Thymus (tissue), 11 donors: ENCODE results near the gene RSBN1. TPM values are rescaled to one million over a fixed set of nuclear protein-coding genes. Genes with fewer than 3 reads are reported as not detected.

Source experiments
- DNase-seq, 9 donors: peaks; one replicate each; pipeline ENCODE4 v3.0.0-alpha.2; 2013; ENCODE audit warnings: low spot score in 9 of 9, low read depth in 6 of 9, missing footprints in 1 of 9
- H3K27ac ChIP-seq, 2 donors: one replicate each; pipeline ENCODE4 v1.5.1; 2013; ENCODE audit warnings: control low read depth in 1 of 2, low read depth in 1 of 2, low read length in 1 of 2, mild to moderate bottlenecking in 1 of 2, moderate library complexity in 1 of 2
- H3K27me3 ChIP-seq, 2 donors: one replicate each; pipeline ENCODE4 v1.5.1; 2013; ENCODE audit warnings: low read length in 1 of 2; ENCODE audit not compliant: control insufficient read depth in 2 of 2, insufficient read depth in 1 of 2
- H3K36me3 ChIP-seq, 2 donors: one replicate each; pipeline ENCODE4 v1.5.1; 2013; ENCODE audit warnings: low read length in 1 of 2, mild to moderate bottlenecking in 1 of 2, moderate library complexity in 1 of 2; ENCODE audit not compliant: control insufficient read depth in 2 of 2, insufficient read depth in 2 of 2
- H3K4me1 ChIP-seq, 2 donors: one replicate each; pipeline ENCODE4 v1.5.1; 2013; ENCODE audit warnings: low read length in 2 of 2; ENCODE audit not compliant: control insufficient read depth in 2 of 2, insufficient read depth in 2 of 2
- H3K4me3 ChIP-seq, 2 donors: one replicate each; pipeline ENCODE4 v1.5.1; 2013; ENCODE audit warnings: low read length in 2 of 2, control low read depth in 1 of 2, mild to moderate bottlenecking in 1 of 2
- H3K9me3 ChIP-seq, 2 donors: one replicate each; pipeline ENCODE4 v1.5.1; 2013; ENCODE audit warnings: low read length in 1 of 2, mild to moderate bottlenecking in 1 of 2; ENCODE audit not compliant: control insufficient read depth in 2 of 2, insufficient read depth in 1 of 2
- WGBS: extraction: QIAGEN DNeasy Blood & Tissue Kit; methylation state at CpG from one replicate; pipeline ENCODE4 v1.1.7; 2013; 5-methylcytosine and 5-hydroxymethylcytosine counted together
- polyA plus RNA-seq: library from polyadenylated mRNA; stranded (reverse); fragments of 200-250 nt; gene quantifications from one replicate; pipeline ENCODE4 v1.2.3, GENCODE V29; 2013
- total RNA-seq: library from RNA; stranded (reverse); fragments of 120-200 nt; gene quantifications from one replicate; pipeline ENCODE4 v1.2.4, GENCODE V29; 2013
- donor health status: healthy.

Gene RSBN1
- total and polyA plus RNA-seq, 2 donors = 11.6 to 19.1 TPM

DNA sequence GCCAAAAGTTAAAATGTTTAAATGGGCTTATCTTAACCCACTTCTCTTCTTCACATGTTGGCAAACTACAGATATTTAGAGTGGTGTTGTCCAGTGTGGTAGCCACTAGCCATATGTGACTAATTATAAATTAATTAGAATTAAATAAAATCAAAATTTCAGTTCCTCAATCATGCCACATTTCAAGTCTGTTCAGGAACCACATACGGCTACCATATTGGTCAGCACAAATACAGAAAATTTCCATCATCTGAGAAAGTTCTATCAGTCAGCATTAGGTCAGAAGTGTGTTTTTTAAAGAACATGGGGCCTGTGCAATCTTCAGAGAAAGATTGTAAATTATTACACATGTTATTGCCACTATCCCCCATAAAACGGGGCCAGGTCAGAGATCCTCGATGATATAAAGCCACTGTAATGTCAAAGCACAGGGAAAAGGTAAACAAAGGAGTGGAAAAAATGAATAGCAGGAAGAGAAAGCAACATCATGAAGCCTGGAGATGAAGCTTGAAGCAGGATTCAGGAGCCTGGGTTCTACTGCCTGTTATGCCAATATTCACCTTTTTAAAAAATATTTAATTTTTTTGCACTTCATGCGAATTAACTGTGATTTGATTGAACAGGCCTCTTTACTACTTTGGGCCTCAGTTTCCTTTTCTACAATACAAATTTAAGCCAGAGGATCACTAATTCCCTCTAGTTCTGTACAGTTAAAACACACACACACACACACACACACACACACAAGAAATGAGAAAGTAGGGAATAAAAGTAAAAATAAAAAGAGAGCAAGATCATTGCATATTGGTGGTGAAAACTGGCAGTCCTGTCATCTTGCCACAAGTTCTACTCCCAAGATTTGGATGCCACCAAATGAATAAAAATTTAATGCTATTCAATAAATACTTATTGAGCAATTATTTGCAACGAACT lies 2.3 kb downstream of the RSBN1 start:
- Histone ChIP-seq H3K36me3 (no peaks in the 10 kb centered on the region), H3K27me3 (no peaks in the 10 kb centered on the region), H3K4me1 (peaks cover 4 to 9% of the 10 kb centered on the region in 2 donors), H3K9me3 (no peaks in the 10 kb centered on the region), H3K27ac (no peak overlapping the region), H3K4me3 (peak overlapping the region; percentile 98)
- WGBS = 67% methylated on average over 5 of the region's 5 CpGs
- no peak for DNase-seq

DNA sequence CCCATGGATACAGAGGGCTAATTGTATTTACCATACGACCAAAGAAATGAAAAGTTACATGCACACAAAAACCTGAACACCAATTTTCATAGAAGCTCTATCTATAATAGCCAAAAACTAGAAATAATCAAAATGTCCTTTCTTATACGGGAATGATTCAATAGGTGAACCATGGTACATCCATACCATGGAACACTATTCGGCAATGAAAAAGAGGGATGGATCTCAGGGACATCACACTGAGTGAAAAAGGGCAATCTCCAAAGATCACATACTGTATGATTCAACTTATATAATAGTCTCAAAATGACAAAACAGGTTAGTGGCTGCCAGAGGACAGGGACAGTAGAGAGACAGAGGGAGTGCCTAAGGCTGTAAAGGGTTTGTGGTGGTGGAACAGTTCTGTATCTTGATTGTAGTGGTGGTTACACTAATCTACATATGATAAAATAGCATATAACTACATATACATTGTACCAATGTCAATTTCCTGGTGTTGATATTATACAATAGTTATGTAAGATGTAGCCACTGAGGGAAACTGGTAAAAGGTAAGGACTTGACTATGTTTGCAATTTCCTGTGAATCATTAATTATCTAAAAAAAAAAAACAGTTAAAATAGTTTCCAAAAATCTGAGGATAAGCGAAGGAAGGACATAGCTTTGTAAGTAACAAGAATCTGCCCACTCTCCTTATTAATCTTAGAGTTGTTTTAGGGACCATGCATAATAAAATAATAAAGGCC lies 3.7 kb downstream of the RSBN1 start:
- peaks cover 4 to 9% of the 10 kb centered on the region in 2 donors for H3K4me1 ChIP-seq
- no peak overlapping the region for H3K27ac ChIP-seq

DNA sequence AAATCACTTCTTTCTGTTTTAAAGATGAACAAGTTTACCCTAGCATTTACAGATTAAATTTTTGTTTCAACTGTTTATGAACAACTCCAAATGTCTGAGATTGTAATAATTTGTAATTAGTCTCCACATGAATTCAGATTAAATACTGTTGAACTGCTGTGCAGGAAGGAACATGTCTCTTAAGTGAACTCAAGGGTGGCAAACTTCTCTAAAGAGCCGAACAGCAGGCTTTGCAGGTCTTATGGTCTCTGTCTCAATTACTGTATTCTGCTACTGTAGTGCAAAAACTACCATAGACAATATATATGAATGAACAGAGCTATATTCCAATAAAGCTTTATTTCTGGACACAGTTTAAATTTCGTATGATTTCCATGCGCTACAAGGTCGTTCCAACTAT lies 6.6 kb downstream of the RSBN1 start:
- H3K27ac ChIP-seq = no peak overlapping the region
- no peak overlapping the region for H3K4me3 ChIP-seq
- H3K4me1 ChIP-seq = peaks cover 4% of the 10 kb centered on the region in 2 donors
- no peaks in the 10 kb centered on the region for H3K9me3 ChIP-seq
- no peak for DNase-seq
- WGBS = 98% methylated on average over 4 of the region's 4 CpGs
- no peaks in the 10 kb centered on the region for H3K36me3 ChIP-seq
- no peaks in the 10 kb centered on the region for H3K27me3 ChIP-seq

More for the DNA sequence above, 3.7 kb downstream of the RSBN1 start:
- no peaks in the 10 kb centered on the region for H3K9me3 ChIP-seq
- DNase-seq = no peak
- no peaks in the 10 kb centered on the region for H3K36me3 ChIP-seq
- H3K4me3 ChIP-seq = no peak overlapping the region
- H3K27me3 ChIP-seq = no peaks in the 10 kb centered on the region
- WGBS = 98% methylated on average over 4 of the region's 4 CpGs

DNA sequence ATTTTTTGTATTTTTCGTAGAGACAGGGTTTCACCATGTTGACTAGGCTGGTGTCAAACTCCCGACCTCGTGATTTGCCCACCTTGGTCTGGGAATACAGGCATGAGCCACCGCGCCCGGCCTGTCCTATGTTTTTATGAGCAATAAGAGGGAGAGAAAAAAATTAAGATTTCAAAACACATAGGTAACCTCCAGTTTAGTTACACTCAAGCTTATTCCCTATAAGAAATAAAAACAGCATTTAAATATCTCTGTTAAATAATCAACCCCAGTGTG lies 7.1 kb downstream of the RSBN1 start:
- Histone ChIP-seq H3K36me3 (no peaks in the 10 kb centered on the region), H3K9me3 (no peaks in the 10 kb centered on the region), H3K4me1 (peaks cover 1 to 4% of the 10 kb centered on the region in 2 donors), H3K27me3 (no peaks in the 10 kb centered on the region), H3K27ac (no peak overlapping the region), H3K4me3 (no peak overlapping the region)
- DNase-seq = no peak
- WGBS = 99% methylated on average over 6 of the region's 6 CpGs

DNA sequence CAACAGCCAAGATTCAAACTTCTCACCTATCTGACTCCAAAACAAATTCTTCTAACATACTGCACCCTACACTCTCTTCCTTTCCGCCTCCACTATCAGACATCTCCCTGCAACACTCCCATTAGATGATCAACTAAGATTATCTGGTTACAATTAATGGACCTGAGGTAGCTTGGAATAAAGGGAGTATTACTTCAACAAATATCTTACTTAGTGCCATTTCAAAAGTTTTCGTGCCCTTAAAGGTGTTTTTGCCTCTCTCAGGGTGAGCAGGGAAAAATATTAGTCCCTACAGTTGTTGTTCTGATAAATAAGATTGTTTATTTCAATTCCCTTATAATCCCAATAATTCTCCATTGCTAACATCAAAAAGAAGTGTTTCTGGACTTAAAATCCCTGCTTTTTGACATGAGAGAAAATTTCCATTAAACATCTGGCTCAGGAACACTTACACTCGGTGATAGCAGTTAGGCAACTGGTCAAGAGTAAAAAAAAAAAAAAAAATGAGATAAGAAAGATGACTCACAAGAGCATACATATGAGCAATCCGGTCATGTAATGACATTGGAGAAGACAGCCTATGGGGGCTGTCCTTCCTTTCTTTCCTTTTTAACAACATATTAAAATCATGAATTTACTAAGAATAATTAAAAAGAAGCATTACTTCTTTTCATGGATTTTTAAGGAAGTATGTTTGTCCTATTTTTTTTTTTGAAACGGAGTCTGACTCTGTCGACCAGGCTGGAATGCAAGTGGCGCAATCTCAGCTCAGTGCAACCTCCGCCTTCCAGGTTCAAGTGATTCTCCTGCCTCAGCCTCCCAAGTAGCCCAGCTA lies 7.6 kb downstream of the RSBN1 start:
- Histone ChIP-seq H3K36me3 (no peaks in the 10 kb centered on the region), H3K4me1 (no peaks in the 10 kb centered on the region), H3K4me3 (no peak overlapping the region), H3K9me3 (no peaks in the 10 kb centered on the region), H3K27me3 (no peaks in the 10 kb centered on the region), H3K27ac (no peak overlapping the region)
- DNase-seq = no peak
- 95% methylated on average over 8 of the region's 8 CpGs for WGBS

DNA sequence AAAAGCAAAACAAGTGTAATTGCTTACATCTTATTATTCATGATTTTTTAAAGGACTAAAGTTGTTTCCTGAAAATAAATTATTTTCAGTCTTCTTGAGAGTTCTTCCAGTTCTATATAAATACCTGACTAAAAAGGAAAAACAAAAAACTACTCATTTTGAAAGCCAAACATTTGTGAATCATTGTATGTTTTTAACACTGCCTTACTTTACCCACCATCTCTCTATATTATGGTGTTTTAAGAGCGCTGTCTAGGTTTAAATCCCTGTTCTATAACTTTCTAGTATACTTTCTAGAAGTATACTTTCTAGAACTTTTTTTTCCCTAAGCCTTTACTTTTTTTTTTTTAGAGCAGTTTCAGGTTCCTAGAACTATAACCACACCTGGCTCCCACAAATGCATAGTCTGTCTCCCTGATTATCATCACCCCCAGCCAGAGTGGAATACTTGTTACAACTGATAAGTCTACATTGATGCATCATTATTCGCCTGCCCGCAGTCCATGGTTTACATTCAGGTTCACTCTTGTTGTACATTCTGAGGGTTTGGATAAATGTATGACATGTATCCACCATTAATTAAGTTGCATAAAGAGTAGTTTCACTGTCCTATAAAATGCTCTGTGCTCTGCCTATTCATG lies 9.8 kb downstream of the RSBN1 start:
- WGBS = 96% methylated on average over 3 of the region's 3 CpGs
- no peaks in the 10 kb centered on the region for H3K9me3 ChIP-seq
- no peak for DNase-seq
- no peaks in the 10 kb centered on the region for H3K27me3 ChIP-seq
- H3K27ac ChIP-seq = no peak overlapping the region
- H3K4me1 ChIP-seq = no peaks in the 10 kb centered on the region
- H3K36me3 ChIP-seq = peaks cover 3 to 4% of the 10 kb centered on the region in 2 donors
- H3K4me3 ChIP-seq = no peak overlapping the region

DNA sequence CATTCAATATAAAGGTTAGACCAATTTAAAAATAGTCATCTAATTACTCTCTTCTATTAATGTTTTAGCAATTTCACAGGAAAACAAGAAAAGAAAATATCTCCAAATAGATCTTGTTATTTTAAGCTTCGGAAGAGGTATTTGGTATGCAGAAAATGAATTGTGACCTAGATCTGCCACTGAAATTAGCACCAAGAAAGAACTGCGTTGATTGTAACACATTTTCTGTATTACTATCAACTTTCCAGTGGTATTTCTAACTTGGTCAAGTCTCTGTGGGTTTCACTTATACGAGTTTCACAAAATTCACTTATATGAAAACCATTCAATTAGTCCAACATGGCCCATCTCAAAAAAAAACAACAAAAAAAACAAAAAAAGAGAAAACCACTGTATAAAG lies 11.8 kb downstream of the RSBN1 start:
- H3K4me1 ChIP-seq = no peaks in the 10 kb centered on the region
- H3K27ac ChIP-seq = no peak overlapping the region
- DNase-seq = no peak
- H3K4me3 ChIP-seq = no peak overlapping the region
- H3K27me3 ChIP-seq = no peaks in the 10 kb centered on the region
- peaks cover 7 to 12% of the 10 kb centered on the region in 2 donors for H3K36me3 ChIP-seq
- no peaks in the 10 kb centered on the region for H3K9me3 ChIP-seq
- 95% methylated on average over 3 of the region's 3 CpGs for WGBS

DNA sequence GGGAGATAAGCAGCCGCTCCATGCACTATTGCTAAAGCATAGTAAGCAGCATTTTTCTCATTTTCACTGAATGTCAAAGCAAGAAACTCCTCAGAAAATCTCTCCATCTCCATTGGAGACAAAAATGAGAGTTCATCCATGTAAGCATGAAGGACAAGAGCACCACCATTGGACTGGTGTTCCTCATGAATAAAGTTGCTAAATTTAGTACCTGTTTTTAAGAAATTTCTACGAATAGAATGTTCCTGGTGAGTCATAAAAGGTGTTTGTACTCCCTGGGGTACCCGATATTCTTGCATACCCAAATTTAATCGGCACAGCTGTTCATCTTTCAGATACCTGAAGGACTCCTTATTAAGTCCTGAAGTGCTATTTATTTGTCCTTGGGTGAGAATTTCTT lies 14.8 kb downstream of the RSBN1 start:
- no peak overlapping the region for H3K4me3 ChIP-seq
- H3K27me3 ChIP-seq = no peaks in the 10 kb centered on the region
- peaks cover 1 to 3% of the 10 kb centered on the region in 2 donors for H3K4me1 ChIP-seq
- no peak for DNase-seq
- no peaks in the 10 kb centered on the region for H3K9me3 ChIP-seq
- H3K36me3 ChIP-seq = peaks cover 7 to 31% of the 10 kb centered on the region in 2 donors
- no peak overlapping the region for H3K27ac ChIP-seq
- WGBS = 97% methylated on average over 4 of the region's 4 CpGs
